ENCODE data around the gene C10orf90.

C10orf90 gene

DNA sequence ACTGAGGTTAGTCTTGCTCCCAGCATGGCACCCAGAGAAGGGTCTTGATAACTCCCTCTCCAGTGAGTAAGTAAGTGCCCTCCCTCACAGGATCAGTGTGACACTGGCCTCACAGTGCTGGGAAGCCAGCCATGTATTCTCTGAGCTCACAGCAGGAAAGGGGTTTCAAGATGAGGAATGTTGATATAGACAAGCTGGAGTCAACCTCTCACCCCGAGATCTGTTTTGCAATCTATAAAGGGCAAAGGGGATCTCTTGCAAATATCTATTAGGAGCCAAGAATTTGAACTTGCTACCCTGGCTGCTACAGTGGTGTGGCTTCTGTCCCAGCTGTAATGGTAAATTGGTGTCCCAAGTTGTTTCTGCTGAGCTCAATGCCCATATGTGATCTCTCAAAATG is 212.0 kb downstream of the C10orf90 start:
- DNase-seq = no peak

DNA sequence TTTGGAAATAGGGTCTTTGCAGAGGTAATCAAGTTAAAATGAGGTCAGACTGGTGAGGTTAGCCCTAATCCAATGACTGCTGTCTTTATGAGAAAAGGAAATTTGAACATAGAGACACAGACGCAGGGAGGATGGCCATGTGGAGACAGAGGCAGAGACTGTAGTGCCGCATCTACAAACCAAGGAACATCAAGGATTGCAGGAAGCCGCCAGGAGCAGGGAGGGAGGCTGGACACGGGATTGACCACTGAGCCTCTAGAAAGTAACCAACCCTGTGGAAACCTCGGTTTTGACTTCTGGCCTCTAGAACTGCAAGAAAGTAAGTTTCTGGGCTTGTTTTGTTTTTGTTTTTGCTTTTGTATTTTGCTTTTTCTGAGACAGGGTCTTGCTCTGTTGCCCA is 213.9 kb downstream of the C10orf90 start:
- DNase-seq = no peak

DNA sequence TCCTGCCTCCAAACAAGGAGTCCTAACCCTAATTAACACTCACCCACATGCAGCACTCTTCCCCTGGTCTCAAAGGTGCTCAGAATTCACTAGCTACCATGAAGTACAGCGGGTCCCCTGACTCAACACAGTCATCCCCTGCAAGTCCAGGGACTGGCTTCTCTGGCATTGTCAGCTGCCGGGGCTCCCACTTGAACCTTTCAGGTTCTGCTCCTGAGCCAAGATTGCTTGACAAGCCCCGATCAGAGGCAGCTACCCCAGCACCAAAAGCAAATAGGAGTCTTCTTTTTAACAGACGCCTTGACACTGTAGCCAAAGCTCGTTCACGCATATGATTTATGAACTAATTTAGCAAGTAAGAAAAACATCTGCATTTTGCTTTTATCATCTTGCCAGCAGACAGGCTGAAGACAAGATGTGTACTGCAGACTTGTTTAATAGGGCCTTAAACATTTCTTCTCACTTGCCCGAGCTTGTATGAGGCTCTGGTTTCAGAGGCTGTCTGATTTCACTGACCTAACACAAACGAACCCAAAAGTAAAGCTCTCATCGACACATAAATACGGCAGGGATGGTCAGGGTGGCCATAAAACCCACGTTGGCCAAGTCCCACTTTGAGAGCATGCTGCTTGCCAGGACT is 214.6 kb downstream of the C10orf90 start:
- no peak for DNase-seq

DNA sequence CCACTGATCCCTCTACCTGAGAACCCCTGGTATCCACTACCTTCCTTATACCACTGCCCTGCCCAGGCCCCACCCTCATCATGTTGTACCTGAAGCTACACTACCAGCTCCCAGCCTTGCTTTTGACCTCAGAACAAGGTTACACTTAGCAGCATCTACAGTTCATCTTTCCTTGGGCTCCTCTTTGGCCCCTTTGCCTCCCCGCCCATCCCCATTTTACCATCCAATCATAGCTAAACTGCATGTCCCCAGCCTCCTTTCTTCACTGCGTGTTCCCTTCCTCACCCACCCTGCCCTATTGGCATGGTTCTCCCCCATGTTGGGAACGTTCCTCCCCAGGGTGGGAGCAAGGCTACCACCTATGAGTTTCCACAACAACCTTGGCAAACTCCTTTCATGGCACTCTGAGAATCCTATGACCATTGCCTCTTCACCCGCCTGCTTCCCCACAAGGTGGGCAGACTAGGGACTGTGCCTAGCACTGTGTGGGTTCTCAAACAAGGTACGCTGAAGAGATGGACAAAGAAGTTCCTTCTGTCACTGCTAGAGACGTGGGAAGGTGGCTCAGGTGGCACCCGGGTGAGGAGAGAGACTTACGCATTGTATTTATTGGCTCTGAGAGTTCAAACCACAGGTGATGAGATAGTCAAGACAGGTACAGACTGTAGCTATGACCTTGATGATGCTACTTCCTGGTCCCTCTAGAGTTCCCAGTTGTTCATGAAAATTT is 215.3 kb downstream of the C10orf90 start:
- no peak for DNase-seq

DNA sequence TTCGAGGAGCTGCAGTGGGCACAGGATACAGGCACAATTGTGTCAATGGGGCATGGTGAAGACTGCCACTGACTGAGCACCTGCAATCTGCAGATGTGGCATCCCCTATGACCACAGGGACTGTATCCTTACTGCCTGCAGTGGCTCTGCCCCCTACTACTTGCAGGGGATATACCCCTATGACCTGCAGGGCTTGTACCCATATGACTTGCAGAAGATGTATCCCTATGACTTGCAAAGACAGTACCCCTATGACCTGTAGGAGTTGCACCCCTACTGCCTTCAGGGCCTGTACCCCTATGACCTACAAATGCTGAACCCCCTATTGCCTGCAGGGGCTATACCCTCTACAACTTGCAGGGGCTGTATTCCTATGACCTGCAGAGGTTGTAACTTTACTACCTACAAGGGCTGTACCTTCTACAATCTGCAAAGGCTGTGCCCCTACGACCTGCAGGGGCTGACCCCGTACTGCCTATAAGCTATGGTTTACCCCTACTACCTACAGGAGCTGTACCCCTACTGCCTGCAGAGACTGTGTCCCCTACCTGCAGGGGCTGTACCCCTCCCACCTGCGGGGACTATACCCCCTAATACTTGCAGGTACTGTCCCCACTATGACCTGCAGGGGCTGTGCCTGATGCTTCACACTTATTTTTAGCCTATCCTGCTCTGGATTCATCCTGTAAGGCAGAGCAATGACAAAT is 216.3 kb downstream of the C10orf90 start:
- no peak for DNase-seq

DNA sequence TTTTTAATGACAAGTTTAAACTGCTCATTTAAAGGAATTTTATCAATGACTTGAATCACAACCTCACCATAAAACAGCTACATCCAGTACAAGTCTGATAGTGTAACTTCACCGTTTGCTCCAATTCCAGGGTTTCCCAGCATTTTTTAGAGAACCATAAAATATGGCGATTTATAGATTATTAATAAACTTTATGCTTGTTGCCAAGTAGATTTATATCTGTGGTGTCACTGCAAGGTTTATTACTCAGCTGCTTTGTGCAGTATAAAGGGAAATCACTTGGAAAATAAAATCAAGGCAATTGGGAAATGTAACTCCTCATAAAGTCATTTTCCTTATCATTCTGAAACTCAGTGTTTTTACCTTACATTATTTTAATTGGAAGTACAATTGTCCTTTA is 218.2 kb downstream of the C10orf90 start:
- DNase-seq = no peak

DNA sequence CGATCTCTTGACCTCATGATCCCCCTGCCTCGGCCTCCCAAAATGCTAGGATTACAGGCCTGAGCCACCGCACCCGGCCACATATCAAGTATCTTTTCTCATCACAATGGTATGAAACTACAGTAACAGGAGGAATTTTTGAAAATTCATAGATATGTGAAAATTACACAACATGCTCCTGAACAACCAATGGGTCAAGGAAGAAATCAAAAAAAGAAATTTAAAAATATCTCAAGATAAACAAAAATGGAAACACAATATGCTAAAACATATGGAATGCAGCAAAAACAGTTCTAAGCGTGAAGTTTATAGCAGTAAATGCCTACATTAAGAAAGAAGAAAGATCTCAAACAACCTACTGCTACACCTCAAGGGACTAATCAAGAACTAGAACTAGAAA is 222.4 kb downstream of the C10orf90 start:
- DNase-seq = no peak

DNA sequence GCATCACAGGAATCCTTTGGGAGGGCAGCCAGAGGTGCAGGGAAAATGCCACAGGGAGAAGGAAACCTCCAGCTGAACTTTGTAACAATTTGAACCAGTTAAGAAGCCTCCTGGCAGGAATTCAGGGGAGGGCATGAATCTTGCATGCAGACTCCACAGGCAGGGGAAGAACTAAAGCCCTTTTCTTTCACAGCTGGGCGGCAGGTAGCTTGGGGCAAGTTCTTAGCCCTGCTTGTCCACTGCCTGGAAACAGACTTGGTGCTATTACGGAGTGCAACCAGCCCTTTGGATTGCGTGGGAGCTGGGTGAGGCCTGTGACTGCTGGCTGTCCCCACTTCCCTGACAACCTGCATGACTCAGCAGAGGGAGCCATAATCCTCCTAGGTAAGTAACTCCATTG is 230.6 kb downstream of the C10orf90 start:
- no peak for DNase-seq

DNA sequence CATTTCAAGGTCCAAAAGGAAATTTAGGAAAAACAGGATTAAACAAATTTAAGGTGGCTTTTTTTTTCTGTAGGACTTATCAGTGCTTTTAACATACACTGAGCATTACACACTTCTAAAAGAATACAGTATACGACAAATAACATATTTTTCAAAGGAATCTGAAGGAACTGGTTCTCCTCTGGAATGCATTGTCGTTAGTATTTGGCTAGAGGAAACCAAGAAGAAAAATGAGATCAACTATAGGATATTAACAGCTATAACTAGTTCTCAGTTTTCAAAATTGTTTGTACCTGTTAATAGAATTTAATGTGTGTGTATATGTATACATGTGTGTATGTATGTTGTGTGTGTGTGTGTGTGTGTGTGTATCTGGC is 232.1 kb downstream of the C10orf90 start:
- no peak for DNase-seq

DNA sequence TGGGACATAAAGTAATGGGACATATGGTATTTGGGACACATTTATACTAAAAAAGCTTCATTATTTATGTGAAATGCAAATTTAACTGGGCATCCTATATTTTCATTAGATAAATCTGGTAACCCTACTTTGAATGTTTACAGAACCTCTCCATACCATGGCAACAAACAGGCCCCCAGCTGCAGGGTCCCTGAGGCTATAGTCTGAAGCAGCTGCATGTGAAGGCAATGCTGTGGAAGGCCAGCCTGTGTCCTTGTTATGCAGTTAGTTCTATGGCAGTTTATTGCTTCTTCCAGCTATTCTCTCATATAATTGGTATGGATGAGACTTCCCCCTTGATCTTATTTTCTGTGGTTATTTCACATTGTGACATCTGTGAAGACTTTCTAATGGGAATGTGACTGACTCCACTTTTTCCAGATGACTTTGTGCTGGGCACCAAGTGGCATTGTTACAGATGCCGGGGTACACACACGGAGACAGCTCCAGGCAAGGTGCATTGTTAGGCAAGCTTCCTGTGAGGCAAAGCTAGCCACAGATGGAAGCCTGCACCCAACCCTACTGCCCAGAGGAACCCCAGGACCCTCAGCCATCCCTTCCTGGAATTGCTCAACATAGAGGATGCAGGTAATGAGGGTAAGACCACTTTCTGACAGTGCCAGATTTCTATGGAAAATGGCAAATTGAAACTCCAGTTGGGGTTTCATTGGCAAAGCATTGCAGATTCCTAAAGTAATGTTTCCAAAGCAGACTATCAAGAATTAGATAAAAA is 232.7 kb downstream of the C10orf90 start:
- DNase-seq = no peak

DNA sequence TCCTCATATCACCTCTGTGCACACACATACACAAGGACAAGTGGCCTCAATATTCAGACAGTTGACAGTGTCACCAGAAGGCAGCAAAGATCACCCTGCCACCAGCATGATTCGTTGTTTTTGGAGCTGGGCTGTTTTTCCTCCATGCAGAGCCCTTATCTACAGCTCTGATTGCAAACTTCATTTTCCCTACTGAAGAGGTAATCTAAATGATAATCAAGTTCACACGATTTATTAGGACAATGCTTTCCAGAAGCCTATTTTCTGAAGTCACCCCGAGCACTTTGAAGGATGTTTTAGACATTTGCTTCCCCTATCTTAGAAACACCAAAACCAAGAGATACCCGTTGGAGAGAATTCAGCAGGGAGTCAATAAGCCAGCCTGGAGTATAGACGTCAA is 236.3 kb downstream of the C10orf90 start:
- no peak for DNase-seq

DNA sequence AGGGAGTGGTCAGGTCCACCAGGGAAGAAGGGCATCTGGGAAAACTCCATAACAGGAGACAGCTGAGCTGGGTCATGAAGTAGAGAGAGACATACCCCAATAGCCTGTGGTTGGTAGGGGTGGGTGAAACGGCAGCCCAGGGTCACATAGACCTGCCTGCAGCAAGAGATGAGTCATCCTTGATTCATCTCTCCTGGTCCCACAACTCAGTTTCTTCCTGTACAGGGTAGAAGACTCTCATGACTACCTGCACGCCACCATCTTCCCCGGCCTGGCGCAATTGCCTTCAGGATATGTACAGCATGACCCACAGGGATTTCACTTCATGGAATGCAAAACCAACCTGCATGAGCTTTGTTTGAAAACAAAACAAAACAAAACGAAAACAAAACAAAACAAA is 237.1 kb downstream of the C10orf90 start:
- peak; percentile 19 for DNase-seq

DNA sequence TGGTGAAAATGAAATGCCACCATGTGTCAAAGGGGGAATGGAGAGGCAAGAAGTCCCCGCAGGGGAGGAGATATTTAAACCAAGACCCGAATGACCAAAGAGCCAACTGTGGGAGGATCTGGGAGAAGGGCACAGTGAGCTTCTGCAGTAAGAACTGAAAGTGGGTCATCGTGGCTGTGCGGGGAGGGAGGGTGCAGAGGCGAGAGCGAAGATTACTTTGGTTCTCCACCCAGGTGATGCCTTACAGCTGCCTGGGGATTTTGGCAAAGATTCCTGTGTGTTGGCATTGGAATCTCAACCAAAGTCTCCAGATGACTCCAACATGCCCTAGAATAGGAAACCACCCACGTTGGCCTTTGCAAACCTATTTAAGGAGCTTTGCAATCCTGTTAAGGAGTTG is 238.0 kb downstream of the C10orf90 start:
- no peak for DNase-seq

DNA sequence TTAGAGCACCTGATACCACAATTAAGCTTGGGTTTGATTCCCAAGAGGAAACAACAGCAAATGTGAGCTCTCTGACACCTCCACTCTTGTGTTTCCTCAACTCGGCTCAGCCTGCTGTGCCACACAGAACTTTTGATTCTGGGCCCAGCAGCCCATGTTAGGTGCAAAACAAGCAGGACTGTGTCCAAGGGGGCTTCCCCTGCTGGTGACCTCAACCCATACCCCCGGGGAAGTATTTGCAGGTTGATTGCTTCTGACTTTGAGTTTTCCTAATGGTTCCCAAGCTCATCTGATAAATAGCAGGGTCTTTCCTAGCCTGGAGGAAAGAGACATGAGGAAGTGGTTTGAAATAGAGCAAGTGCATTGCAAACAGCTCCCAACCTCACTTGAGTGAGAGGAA is 238.7 kb downstream of the C10orf90 start:
- no peak for DNase-seq

DNA sequence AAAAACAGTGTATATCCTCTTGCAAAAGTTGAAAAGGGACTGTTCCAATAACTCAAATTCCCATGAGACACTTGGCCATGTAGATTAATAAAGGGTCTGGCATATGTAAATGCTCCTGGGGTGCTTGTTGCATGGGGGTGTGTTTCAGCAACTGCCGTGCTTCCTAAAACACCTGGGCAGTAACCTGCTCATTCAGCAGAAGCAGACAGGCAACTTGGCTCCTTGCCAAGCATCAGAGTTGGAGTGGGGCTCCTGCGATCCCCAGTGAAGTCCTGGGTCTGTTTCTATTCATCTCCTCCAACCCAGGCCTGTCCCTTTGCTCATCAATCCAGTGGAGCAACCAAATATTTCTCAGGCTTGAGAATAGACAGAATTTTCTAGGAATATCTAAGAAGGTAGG is 240.0 kb downstream of the C10orf90 start:
- DNase-seq = no peak

DNA sequence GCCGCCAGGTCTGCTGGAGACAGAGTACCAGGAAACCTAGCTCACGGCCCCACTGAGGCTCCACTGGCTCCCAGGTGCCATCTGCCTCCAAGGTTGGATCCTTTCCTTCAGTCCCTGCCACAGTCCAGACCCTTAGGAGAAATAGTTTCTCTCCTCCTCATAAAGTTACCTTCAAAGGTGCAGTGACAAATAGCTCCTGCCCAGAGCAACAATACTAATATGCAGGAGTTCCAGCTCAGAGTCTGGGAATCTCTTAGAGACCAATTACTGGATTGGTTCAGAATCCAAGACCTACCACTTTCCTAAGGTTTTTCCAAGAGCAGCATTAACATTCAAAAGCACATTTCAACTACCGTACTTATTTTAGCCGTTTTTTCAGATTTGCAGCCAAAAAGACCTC is 241.2 kb downstream of the C10orf90 start:
- no peak for DNase-seq

DNA sequence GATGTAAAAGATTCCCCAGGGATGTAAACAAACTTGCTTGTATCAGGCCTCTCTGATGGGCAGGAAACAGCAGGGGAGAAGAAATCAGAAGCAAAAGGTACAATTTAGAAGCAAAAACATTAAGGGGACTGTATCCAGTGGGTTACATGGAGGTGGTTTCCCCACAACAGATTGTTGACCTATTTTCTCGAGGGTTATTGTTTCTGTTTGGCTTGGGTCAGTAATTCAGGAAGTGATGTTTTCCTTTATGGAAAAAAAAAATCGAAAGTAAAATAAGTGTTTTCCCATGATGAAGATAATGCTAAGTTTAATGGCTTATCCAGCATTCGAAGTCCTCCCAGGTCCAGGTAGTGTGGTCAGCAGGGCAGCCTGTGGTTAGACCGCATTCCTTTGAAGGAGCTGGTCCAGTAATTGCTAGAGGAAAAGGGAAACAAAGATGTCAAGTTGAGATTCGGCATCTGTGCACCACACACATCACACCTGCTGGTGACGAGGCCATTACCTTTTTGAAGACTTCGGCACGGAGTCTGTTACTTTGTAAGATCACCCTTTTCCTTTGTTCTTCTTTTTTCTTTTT is 244.9 kb downstream of the C10orf90 start:
- DNase-seq = no peak

DNA sequence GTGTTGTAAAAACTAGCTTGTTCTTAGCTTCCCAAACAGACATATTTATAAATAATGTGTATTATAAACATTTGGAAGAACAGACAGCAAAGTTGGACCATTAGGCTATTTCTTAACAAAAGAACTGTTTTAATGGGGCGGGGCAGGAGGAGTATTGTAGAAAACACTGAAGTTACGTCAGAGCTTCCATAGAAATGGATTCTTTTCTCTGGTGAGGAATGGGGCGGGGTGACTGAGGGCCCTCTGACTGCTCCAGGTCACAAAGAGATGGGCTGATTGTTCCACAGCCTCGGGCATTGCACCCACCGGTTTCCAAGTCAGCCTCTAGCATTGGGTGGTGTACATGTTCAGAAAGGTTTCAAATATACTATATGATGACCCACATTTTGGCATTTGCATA is 245.5 kb downstream of the C10orf90 start:
- DNase-seq = no peak

DNA sequence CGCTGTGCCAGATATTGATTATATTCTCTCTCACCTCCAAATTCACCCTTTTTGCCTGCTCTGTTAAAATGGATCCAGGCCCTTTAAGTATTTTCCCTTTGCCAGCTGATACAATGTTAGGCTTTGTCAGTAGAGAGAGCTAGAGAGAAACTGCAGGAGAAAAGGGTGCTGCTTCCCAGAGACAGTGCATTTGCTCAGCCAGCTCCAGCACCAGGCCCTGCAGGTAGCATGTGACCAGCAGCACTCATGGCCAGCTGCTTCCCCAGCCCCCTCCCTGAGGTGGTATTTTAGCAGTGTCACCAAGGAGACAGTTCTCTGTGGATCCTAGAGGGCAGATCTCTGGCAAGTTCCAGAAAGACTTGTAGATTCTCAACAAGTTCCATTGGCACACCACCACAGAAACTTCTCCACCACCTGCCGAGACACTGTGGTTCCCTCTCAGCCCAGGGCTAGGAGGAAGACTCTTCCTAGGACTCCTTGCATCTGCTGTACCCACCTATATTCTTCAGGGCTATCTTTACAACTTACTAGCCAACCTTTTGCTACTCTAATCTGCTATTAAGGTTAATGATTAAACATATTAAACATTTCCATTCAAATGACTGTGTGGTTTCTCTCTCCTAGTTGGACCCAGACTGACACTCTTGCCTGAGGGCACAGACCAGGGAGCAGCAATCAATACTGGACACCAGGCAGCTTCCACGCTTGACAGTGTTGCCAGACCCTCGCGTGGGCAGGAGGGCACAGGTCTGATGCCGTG is 246.6 kb downstream of the C10orf90 start:
- no peak for DNase-seq

DNA sequence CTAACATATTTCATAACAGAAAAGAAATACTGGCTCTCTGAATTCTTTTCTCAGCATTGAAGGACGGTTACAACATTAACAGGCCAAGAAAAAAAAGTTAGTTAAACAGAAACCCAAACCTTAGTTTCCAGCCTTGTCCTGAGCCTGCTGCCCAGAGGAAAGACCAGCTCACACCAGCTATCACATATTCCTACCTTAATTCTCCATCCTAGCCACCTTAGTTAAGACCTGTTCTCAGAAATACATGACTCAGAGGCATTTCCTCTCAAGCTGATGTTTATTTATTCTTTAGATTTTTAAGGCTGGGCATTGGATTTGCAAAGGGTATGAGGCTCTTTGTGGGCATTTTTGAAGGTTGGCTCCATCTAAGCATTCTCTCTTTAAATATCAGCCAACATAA is 247.9 kb downstream of the C10orf90 start:
- no peak for DNase-seq

DNA sequence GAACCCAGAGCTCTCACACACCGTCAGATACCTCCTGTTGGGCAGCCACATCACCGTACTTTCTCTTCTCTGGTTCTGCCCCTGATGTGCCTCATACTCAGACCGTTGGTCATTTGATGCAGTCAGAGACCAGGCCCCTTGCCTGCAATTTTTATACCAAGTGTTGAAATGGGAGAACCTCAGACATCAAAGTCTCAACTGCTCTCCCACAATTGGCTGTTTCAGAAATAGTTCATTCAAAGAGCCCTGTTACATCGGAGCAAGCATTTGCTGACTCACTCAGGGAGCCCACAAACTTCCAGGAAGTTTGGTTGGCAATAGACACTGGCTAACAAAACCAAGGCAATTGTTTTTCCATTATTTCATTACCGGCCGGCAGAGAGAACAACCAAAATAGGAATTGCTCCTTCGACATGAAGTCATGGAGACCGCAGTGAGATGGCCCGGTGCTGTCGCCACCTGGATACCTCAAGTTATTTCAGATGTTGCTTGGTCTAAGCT is 248.7 kb downstream of the C10orf90 start:
- DNase-seq = no peak
